Testis (tissue), 3 donors: ENCODE results near the gene GRIA1. TPM values are rescaled to one million over a fixed set of nuclear protein-coding genes. Genes with fewer than 3 reads are reported as not detected.

Experiments
- DNase-seq: peaks from one replicate; pipeline ENCODE4 v3.0.0-alpha.2; 2019
- H3K27ac ChIP-seq, 2 donors: fragments of 200-600 bp; sonication (generic); one replicate each; pipeline ENCODE4 v1.5.1; 2019
- H3K27me3 ChIP-seq: fragments of 200-600 bp; sonication (generic); one replicate; pipeline ENCODE4 v1.5.1; 2019
- H3K36me3 ChIP-seq: fragments of 200-600 bp; sonication (generic); one replicate; pipeline ENCODE4 v1.5.1; 2017; ENCODE audit warnings: low read depth; ENCODE audit errors: missing control alignments
- H3K4me1 ChIP-seq: fragments of 200-600 bp; sonication (generic); one replicate; pipeline ENCODE4 v1.5.1; 2019
- H3K4me3 ChIP-seq, 2 donors: fragments of 200-600 bp; sonication (generic); one replicate each; pipeline ENCODE4 v1.5.1; 2017 to 2019
- H3K9me3 ChIP-seq: fragments of 200-600 bp; sonication (generic); one replicate; pipeline ENCODE4 v1.5.1; 2017
- CTCF ChIP-seq, 3 experiments: fragments of 450-650 bp in 2 of 3; fragments of 200-600 bp in 1 of 3; sonication (generic) in 1 of 3; IDR thresholded peaks; one replicate each; pipeline ENCODE4 v1.5.1; 2016 to 2019; ENCODE audit warnings: antibody characterized with exemption in 3 of 3, mild to moderate bottlenecking in 2 of 3, moderate library complexity in 1 of 3
- POLR2A ChIP-seq: fragments of 450-650 bp; IDR thresholded peaks from one replicate; pipeline ENCODE4 v1.6.1; 2017; ENCODE audit warnings: antibody characterized with exemption, mild to moderate bottlenecking, moderate library complexity
- WGBS, 2 donors: methylation state at CpG; one replicate each; pipeline ENCODE4 v1.1.5; 2018; 5-methylcytosine and 5-hydroxymethylcytosine counted together
- intact Hi-C: fragments of 100-400 bp; cut with DNase I; formaldehyde crosslinking; loops from one replicate; pipeline ENCODE4 v1.15.1; 2023; ENCODE audit warnings: low total_unique reads
- polyA plus RNA-seq: library from polyadenylated mRNA; stranded (reverse); fragments of 350-450 nt; fragmentation: Illumina TruSeq; extraction: RNeasy Lipid Tissue Mini Kit (QIAGEN cat#74804); gene quantifications from one replicate; pipeline ENCODE4 v1.2.3, GENCODE V29; 2014; ENCODE audit warnings: low read depth, low replicate concordance; ENCODE audit not compliant: insufficient read depth
- total RNA-seq, 2 donors: library from RNA; depleted of rRNA; stranded (reverse); fragments of >200 nt; gene quantifications; one replicate each; pipeline ENCODE4 v1.2.3, GENCODE V29; 2016

Gene GRIA1
- total and polyA plus RNA-seq, 3 donors from 2014 or later, result 0.93 to 5.4 (median 3.5) TPM

GRCh38 chr5:153537207-153537606, 46.7 kb downstream of the GRIA1 start:
- no peaks in the 10 kb centered on the region for H3K4me1 ChIP-seq
- no peak for DNase-seq
- no peak overlapping the region for H3K27ac ChIP-seq
- intact Hi-C loops, result no loop called here
- no peaks in the 10 kb centered on the region for H3K9me3 ChIP-seq
- no peaks in the 10 kb centered on the region for H3K36me3 ChIP-seq
- WGBS, 2 donors, result 65 to 70% methylated on average over 8 of the region's 8 CpGs
- TF ChIP-seq POLR2A, result no peak
- TF ChIP-seq CTCF (IDR thresholded peaks at IDR 0.05), result no peak
- no peak overlapping the region for H3K4me3 ChIP-seq
- no peaks in the 10 kb centered on the region for H3K27me3 ChIP-seq

- no peaks in the 10 kb centered on the region for H3K36me3 ChIP-seq
- H3K27me3 ChIP-seq, result no peaks in the 10 kb centered on the region
- H3K27ac ChIP-seq, result no peak overlapping the region
- H3K9me3 ChIP-seq, result no peaks in the 10 kb centered on the region
- TF ChIP-seq CTCF (IDR thresholded peaks at IDR 0.05) (no peak), POLR2A (no peak)
- no peak overlapping the region for H3K4me3 ChIP-seq
- intact Hi-C loops, result no loop called here
- WGBS, 2 donors, result 79 to 82% methylated on average over 4 of the region's 4 CpGs
- no peaks in the 10 kb centered on the region for H3K4me1 ChIP-seq
- DNase-seq, result no peak
Measured at GRCh38 chr5:153539983-153540382, 49.5 kb downstream of the GRIA1 start.

- WGBS, 2 donors, result 86 to 91% methylated on average over 1 of the region's 1 CpG
- TF ChIP-seq POLR2A (no peak), CTCF (IDR thresholded peaks at IDR 0.05) (no peak)
- intact Hi-C loops, result no loop called here
Measured at GRCh38 chr5:153542536-153542935, 52.1 kb downstream of the GRIA1 start.

GRCh38 chr5:153543288-153543687, 52.8 kb downstream of the GRIA1 start:
- TF ChIP-seq POLR2A (no peak), CTCF (IDR thresholded peaks at IDR 0.05) (no peak)
- H3K4me3 ChIP-seq, result no peak overlapping the region
- H3K27me3 ChIP-seq, result no peaks in the 10 kb centered on the region
- intact Hi-C loops, result no loop called here
- H3K4me1 ChIP-seq, result no peaks in the 10 kb centered on the region
- no peak for DNase-seq
- no peaks in the 10 kb centered on the region for H3K9me3 ChIP-seq
- H3K36me3 ChIP-seq, result no peaks in the 10 kb centered on the region
- no peak overlapping the region for H3K27ac ChIP-seq

More at GRCh38 chr5:153542536-153542935, 52.1 kb downstream of the GRIA1 start:
- DNase-seq, result no peak
- Histone ChIP-seq H3K4me3 (no peak overlapping the region), H3K27ac (no peak overlapping the region), H3K27me3 (no peaks in the 10 kb centered on the region), H3K4me1 (no peaks in the 10 kb centered on the region), H3K9me3 (no peaks in the 10 kb centered on the region), H3K36me3 (no peaks in the 10 kb centered on the region)

- Histone ChIP-seq H3K27me3 (no peaks in the 10 kb centered on the region), H3K4me1 (no peaks in the 10 kb centered on the region), H3K9me3 (no peaks in the 10 kb centered on the region), H3K36me3 (no peaks in the 10 kb centered on the region), H3K4me3 (no peak overlapping the region), H3K27ac (no peak overlapping the region)
- DNase-seq, result no peak
- TF ChIP-seq CTCF (IDR thresholded peaks at IDR 0.05), result no peak
- TF ChIP-seq POLR2A, result no peak
- intact Hi-C loops, result no loop called here
Measured at GRCh38 chr5:153543959-153544470, 53.5 kb downstream of the GRIA1 start.
